HG02885 (cell line): ENCODE data around the gene DPEP2.
"Not testable (repeated sequence)": the region's sequence is repeated elsewhere in the genome, so short reads cannot be mapped to it uniquely, and the experiment has no call there.

Experiments
- ATAC-seq: cut with Tn5 transposase; IDR thresholded peaks from one replicate; pipeline ENCODE4 v1.9.1; 2021; ENCODE audit warnings: mild to moderate bottlenecking; ENCODE audit not compliant: unreplicated experiment, poor library complexity

DPEP2 gene

GRCh38 chr16:67998779-67999688, at the start of gene DPEP2:
TSS of gene DPEP2 (minus strand) at chr16:67999484. CDS start at chr16:67993212, 6,272 bp downstream.
- ATAC-seq = not testable (repeated sequence)

- no peak for ATAC-seq
Measured at GRCh38 chr16:68047987-68048386, 48.7 kb upstream of the DPEP2 start.

- ATAC-seq = no peak
Measured at GRCh38 chr16:68046106-68046505, 46.8 kb upstream of the DPEP2 start.

- ATAC-seq = no peak
Measured at GRCh38 chr16:68041783-68042182, 42.5 kb upstream of the DPEP2 start.

- peak; percentile 78 for ATAC-seq
Measured at GRCh38 chr16:68040506-68041288, 41.4 kb upstream of the DPEP2 start.

GRCh38 chr16:68037841-68038597, 38.7 kb upstream of the DPEP2 start:
- no peak for ATAC-seq

- no peak for ATAC-seq
Measured at GRCh38 chr16:68035227-68035626, 35.9 kb upstream of the DPEP2 start.

- ATAC-seq = no peak
Measured at GRCh38 chr16:68033101-68033500, 33.8 kb upstream of the DPEP2 start.

GRCh38 chr16:68031951-68032350, 32.7 kb upstream of the DPEP2 start:
- ATAC-seq = no peak

- not testable (repeated sequence) for ATAC-seq
Measured at GRCh38 chr16:68030108-68030507, 30.8 kb upstream of the DPEP2 start.

GRCh38 chr16:68028996-68029395, 29.7 kb upstream of the DPEP2 start:
- ATAC-seq = no peak

- peak; percentile 85 for ATAC-seq
Measured at GRCh38 chr16:68022728-68023537, 23.6 kb upstream of the DPEP2 start, which contains the start of the genes DDX28 and DUS2. TSS of gene DDX28 (minus strand) at chr16:68023232. CDS start at chr16:68023202, 30 bp downstream. TSS of gene DUS2 (plus strand) at chr16:68023284. CDS start at chr16:68038024, 14,740 bp downstream.

GRCh38 chr16:68022278-68022727, 23.0 kb upstream of the DPEP2 start:
- peak; percentile 14 for ATAC-seq

- no peak for ATAC-seq
Measured at GRCh38 chr16:68021490-68021889, 22.2 kb upstream of the DPEP2 start.

- no peak for ATAC-seq
Measured at GRCh38 chr16:68019167-68019680, 19.9 kb upstream of the DPEP2 start.

GRCh38 chr16:68015681-68016080, 16.4 kb upstream of the DPEP2 start, which contains the start of gene DPEP2NB:
TSS of gene DPEP2NB (minus strand) at chr16:68015911. CDS start at chr16:68015770, 141 bp downstream.
- ATAC-seq = no peak

GRCh38 chr16:68013440-68013839, 14.2 kb upstream of the DPEP2 start:
- ATAC-seq = no peak

GRCh38 chr16:68009872-68010271, 10.6 kb upstream of the DPEP2 start:
- not testable (repeated sequence) for ATAC-seq

- ATAC-seq = no peak
Measured at GRCh38 chr16:68009157-68009735, 10.0 kb upstream of the DPEP2 start.
